NCI-H2196 treated with DMSO at 0.1 percent for 48 hours (cell line): ENCODE data around the gene IFT52.

Experiments
- DNase-seq: peaks from one replicate; lab custom pipeline; 2025; ENCODE audit not compliant: unreplicated experiment; lab: John Stamatoyannopoulos, UW

Gene IFT52

DNA sequence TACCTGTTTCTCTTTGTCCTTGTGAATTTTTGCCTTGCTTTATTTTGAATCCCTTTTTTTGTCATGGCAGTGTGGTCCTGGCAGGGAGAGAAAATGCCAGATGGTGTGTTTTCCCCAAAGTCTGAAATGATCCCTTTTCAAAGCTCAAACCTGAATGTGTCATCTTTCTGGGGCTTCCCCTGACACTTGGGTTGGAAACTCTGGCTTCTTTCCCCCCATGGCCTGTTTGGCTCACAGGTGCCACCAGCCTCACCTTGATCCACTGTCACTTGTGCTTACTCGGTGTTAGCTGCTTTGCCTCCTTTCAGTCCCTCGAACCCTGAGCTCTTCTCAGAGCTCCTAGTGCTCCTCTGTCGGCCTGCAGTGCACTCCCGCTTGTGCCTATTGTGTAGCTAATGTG is 98.4 kb downstream of the IFT52 start:
- no peak for DNase-seq

DNA sequence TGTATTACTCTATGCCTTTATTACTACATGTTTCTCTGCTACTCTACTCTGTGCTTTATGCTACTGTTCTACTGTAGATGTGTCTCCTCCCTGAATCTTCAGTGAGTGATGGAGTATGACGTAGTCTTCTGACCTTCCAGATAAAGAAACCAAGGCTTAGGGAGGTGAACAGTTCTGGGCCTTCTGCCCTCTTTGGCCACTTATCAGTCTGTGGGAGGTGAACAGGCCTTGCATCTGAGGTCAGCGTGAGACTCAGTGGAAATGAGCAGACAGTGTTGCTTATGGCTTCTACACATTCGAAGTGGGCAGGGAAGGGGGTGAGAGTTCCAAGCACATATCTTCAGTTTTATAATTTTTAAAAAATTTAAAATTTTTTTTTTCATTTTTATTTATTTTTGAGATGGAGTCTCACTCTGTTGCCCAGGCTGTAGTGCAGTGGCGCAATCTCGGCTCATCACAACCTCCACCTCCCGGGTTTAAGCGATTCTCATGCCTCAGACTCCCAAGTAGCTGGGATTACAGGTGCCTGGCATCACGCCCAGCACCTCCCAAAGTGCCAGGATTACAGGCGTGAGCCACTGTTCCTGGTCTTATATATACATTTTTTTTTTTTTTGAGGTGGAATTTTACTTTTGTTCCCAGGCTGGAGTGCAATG is 100.3 kb downstream of the IFT52 start:
- no peak for DNase-seq

DNA sequence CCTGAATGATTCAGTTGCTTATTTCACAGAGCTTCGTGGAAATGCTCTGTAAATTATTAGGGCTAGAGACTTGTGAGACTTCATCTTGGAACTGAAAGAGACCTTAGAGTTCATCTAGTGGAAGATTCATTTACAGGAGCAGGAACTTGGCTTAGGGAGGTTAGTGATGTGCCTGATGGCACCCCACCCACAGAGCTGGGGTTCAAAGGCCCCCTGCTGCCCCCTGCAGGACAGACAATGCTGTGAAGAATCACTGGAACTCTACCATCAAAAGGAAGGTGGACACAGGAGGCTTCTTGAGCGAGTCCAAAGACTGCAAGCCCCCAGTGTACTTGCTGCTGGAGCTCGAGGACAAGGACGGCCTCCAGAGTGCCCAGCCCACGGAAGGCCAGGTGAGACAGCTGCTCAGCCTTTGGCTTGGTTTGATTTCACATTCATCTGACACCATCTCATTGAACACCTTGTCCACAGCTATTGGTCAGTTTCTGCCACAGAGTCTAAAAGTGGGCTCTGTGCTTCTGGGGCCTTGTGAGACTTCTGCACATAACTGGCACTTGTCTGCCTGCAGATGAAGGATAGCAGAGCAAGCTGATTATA is 101.3 kb downstream of the IFT52 start:
- DNase-seq = no peak

DNA sequence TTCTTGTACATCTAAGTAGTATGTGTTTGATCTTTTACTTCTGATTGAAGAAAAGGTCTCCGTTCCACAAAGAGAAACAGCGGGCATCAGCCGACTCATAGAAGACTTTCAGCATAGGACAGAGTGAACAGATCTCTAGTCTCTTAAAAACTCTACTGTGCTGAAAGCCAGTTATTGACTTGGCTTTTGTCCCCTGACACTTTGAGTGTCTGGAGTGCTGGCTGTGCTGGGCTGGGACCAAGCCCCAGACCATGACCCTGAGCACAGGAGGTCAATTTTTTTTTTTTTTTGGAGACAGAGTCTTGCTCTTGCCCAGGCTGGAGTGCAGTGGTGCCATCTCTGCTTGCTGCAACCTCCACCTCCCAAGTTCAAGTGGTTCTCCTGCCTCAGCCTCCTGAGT is 104.0 kb downstream of the IFT52 start:
- no peak for DNase-seq

DNA sequence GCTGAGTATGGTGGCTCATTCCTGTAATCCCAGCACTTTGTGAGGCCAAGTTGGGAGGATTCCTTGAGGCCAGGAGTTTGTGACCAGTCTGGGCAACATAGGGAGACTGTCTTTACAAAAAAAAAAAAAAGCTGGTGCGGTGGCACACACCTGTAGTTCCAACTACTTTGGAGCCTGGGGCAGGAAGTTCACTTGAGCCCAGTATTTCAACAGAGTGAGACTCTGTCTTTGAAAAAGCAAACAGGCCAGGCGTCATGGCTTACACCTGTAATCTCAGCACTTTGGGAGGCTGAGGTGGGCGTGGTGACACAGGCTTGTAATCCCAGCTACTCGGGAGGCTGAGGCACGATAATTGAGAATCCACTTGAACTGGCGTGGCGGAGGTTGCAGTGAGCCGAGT is 104.8 kb downstream of the IFT52 start:
- no peak for DNase-seq
